Uterus (tissue), 4 donors: ENCODE measurements around the gene POLE3. TPM values are rescaled to one million over a fixed set of nuclear protein-coding genes. Genes with fewer than 3 reads are reported as not detected.

ENCODE experiments used
- DNase-seq, 2 donors: peaks; one replicate each; pipeline ENCODE4 v3.0.0-alpha.2; 2019 to 2020
- H3K27ac ChIP-seq, 2 donors: fragments of 200-600 bp; sonication (generic); 1 replicate in 1 of 2; 2 replicates in 1 of 2; pipeline ENCODE4 v1.5.1; 2016 to 2018
- H3K27me3 ChIP-seq, 2 donors: fragments of 200-600 bp; sonication (generic); one replicate each; pipeline ENCODE4 v1.5.1; 2018 to 2019; ENCODE audit warnings: control low read depth in 1 of 2
- H3K36me3 ChIP-seq, 2 donors: fragments of 200-600 bp; sonication (generic); one replicate each; pipeline ENCODE4 v1.5.1; 2019; ENCODE audit warnings: control low read depth in 1 of 2
- H3K4me1 ChIP-seq, 2 donors: fragments of 200-600 bp; sonication (generic); one replicate each; pipeline ENCODE4 v1.5.1; 2018 to 2019; ENCODE audit warnings: control low read depth in 1 of 2
- H3K4me3 ChIP-seq, 2 donors: fragments of 200-600 bp; sonication (generic); 1 replicate in 1 of 2; 2 replicates in 1 of 2; pipeline ENCODE4 v1.5.1; 2018 to 2019; ENCODE audit warnings: mild to moderate bottlenecking in 1 of 2
- H3K9me3 ChIP-seq, 2 donors: fragments of 200-600 bp; sonication (generic); one replicate each; pipeline ENCODE4 v1.5.1; 2019; ENCODE audit warnings: control low read depth in 1 of 2
- POLR2A ChIP-seq, 2 donors: fragments of 450-650 bp; IDR thresholded peaks; one replicate each; pipeline ENCODE4 v1.6.1; 2016; ENCODE audit warnings: antibody characterized with exemption in 2 of 2, mild to moderate bottlenecking in 1 of 2, moderate library complexity in 1 of 2
- intact Hi-C: fragments of 100-400 bp; cut with DNase I; formaldehyde crosslinking; loops from one replicate; pipeline ENCODE4 v1.15.1; 2023; ENCODE audit warnings: low total_unique reads
- total RNA-seq, 4 donors: library from RNA; depleted of rRNA in 3 of 4; stranded (reverse); fragments of >200 nt in 3 of 4; gene quantifications; one replicate each; pipeline versions ENCODE4 v1.1.0 to v1.2.4, GENCODE V29; 2014 to 2023
- TF ChIP-seq, protein P1 (sequence below), 4 experiments: fragments of 200-600 bp in 2 of 4; fragments of 450-650 bp in 2 of 4; sonication (generic) in 2 of 4; IDR thresholded peaks; one replicate each; pipeline ENCODE4 v1.5.1; 2016 to 2019; ENCODE audit warnings: antibody characterized with exemption in 4 of 4, mild to moderate bottlenecking in 2 of 4, moderate library complexity in 1 of 4
- donor health status: DM: yes; HTN: yes; CAD: no.

The POLE3 gene
- total RNA-seq, 4 donors from 2014 or later = 6.5 to 46.4 (median 20.4) TPM

DNA sequence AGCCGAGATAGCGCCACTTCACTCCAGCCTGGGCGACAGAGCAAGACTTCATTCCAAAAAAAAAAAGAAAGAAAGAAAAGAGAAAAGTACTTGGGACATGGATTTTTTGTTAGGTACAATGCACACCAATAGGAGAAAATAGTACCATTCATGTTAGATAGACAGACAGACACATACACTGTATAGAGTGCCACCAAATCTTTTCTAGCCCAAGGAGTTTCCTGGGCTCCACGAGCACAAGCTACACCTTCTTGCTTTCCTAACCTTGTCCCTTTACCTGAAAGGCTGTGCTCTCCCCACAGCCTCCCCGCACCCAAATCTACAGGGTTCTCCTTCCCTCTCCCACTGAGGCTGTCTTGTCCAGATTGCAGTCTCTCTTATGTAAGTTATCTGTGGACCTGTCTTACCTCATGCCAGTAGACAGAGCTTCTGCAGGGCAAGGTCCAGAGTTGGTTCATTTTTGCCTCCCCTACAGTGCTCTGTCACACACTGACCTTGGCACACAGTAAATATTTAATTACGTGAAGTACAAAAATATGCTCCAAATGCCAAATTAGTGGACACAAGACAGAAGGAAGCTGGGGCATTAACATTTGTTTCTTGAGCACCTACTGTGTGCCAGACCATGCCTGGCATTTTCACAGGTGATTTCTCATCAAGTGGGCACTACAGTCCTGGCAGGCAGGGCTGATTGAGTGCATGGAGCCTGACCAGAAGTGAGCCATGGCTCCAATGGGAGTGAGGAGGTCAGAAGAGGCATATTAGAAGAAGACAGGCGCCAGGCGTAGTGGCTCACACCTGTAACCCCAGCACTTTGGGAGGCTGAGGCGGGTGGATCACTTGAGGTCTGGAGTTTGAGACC lies 15.2 kb downstream of the POLE3 start:
- DNase-seq = no peak
- TF ChIP-seq POLR2A (IDR thresholded peaks at IDR 0.05) = no peak
- TF ChIP-seq, protein P1, sequence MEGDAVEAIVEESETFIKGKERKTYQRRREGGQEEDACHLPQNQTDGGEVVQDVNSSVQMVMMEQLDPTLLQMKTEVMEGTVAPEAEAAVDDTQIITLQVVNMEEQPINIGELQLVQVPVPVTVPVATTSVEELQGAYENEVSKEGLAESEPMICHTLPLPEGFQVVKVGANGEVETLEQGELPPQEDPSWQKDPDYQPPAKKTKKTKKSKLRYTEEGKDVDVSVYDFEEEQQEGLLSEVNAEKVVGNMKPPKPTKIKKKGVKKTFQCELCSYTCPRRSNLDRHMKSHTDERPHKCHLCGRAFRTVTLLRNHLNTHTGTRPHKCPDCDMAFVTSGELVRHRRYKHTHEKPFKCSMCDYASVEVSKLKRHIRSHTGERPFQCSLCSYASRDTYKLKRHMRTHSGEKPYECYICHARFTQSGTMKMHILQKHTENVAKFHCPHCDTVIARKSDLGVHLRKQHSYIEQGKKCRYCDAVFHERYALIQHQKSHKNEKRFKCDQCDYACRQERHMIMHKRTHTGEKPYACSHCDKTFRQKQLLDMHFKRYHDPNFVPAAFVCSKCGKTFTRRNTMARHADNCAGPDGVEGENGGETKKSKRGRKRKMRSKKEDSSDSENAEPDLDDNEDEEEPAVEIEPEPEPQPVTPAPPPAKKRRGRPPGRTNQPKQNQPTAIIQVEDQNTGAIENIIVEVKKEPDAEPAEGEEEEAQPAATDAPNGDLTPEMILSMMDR (IDR thresholded peaks at IDR 0.05) = no peak
- H3K36me3 ChIP-seq = no peaks in the 10 kb centered on the region
- intact Hi-C loops = loop anchor here (10.0 kb wide), 1 partner anchor 60 kb away; no protein-coding TSS in a partner anchor
- no peaks in the 10 kb centered on the region for H3K27me3 ChIP-seq
- no peaks in the 10 kb centered on the region for H3K9me3 ChIP-seq
- peaks cover 3 to 4% of the 10 kb centered on the region in 2 donors for H3K4me1 ChIP-seq
- no peak overlapping the region for H3K27ac ChIP-seq
- H3K4me3 ChIP-seq = no peak overlapping the region

DNA sequence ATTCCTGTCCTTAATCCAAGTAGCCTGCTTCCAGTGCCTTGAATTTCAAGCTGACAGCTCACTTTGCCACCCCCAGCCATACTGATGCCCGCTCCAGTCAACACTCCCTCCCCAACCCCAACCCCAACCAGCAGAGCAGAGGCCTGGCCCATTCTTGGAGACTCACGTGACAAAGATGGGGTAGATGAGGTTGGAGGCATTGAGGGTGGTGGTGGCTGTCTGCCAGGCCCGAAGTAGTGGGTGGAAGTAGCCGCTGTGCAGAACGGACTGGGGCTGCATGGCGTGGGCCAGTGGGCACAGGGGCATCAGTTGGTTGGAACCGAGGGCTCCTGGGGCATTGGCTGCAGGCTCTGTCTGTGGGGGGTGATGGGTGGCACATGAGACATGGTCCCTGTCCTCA lies 17.2 kb downstream of the POLE3 start:
- Histone ChIP-seq H3K4me1 (no peaks in the 10 kb centered on the region), H3K4me3 (no peak overlapping the region), H3K9me3 (no peaks in the 10 kb centered on the region), H3K27ac (no peak overlapping the region), H3K36me3 (no peaks in the 10 kb centered on the region), H3K27me3 (no peaks in the 10 kb centered on the region)
- TF ChIP-seq, protein P1 (IDR thresholded peaks at IDR 0.05) = no peak
- TF ChIP-seq POLR2A (IDR thresholded peaks at IDR 0.05) = no peak
- intact Hi-C loops = loop anchor here (10.0 kb wide), 1 partner anchor 58 kb away; no protein-coding TSS in a partner anchor
- no peak for DNase-seq

DNA sequence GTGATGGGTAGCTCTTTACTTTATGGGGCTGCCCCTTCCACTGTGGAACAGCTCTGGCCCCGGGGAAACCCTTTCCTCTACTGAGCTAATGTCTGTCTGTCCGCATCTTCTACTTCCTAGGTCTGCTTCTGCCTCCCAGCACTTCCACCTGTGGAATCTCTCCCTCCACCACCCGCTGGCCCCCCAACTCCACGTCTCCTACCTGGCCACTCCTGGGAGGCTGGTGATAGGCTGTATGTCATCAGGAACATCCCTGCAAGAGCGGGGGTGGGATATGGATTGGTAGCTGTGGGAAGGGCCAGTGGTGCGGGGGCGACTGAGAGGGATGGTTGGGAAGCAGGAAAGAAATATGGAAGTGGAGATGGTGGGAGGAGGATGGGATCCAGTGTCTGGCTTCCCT lies 18.6 kb downstream of the POLE3 start:
- no peaks in the 10 kb centered on the region for H3K9me3 ChIP-seq
- no peaks in the 10 kb centered on the region for H3K27me3 ChIP-seq
- no peak overlapping the region for H3K27ac ChIP-seq
- no peaks in the 10 kb centered on the region for H3K36me3 ChIP-seq
- intact Hi-C loops = loop anchor here (10.0 kb wide), 1 partner anchor 57 kb away; no protein-coding TSS in a partner anchor
- no peaks in the 10 kb centered on the region for H3K4me1 ChIP-seq
- DNase-seq = no peak
- TF ChIP-seq, protein P1 (IDR thresholded peaks at IDR 0.05) = no peak
- TF ChIP-seq POLR2A (IDR thresholded peaks at IDR 0.05) = no peak
- no peak overlapping the region for H3K4me3 ChIP-seq

DNA sequence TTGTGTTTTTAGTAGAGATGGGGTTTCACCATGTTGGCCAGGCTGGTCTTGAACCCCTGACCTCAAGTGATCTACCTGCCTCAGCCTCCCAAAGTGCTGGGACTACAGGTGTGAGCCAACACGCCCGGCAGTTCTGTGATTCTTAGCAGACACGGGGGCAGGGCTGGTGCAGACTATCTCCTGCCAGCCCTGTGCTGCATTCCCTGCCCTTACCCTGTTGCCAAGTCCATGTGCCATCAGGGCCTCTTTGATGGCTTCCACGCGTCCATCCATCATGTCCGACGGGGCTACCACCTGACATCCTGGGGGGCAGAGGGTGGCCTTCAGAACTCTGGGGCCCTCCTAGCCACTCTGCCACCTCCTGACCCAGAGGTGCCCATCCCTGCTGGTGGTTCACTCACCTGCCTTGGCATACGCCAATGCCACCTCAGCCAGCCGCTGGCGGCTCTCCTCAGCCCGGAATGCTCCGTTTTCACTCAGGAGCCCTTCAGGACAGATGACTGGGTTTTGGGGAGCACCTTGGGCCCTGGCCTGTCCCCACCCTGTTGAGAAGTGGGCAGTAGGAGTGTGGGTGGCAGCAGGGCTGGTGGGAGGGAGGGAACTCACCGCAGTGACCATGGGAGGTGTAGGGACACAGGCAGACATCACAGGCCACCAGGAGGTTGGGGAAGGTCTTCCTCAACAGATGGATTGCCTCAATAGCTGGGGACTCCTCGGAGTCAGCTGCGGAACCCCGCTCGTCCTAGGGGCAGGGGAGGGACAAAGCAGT lies 20.1 kb downstream of the POLE3 start:
- Histone ChIP-seq H3K27me3 (no peaks in the 10 kb centered on the region), H3K4me1 (no peaks in the 10 kb centered on the region), H3K27ac (no peak overlapping the region), H3K4me3 (no peak overlapping the region), H3K9me3 (no peaks in the 10 kb centered on the region), H3K36me3 (no peaks in the 10 kb centered on the region)
- TF ChIP-seq POLR2A (IDR thresholded peaks at IDR 0.05) = no peak
- TF ChIP-seq, protein P1 (IDR thresholded peaks at IDR 0.05) = no peak
- no peak for DNase-seq
- intact Hi-C loops = loop anchor here (10.0 kb wide), 1 partner anchor 56 kb away; no protein-coding TSS in a partner anchor

DNA sequence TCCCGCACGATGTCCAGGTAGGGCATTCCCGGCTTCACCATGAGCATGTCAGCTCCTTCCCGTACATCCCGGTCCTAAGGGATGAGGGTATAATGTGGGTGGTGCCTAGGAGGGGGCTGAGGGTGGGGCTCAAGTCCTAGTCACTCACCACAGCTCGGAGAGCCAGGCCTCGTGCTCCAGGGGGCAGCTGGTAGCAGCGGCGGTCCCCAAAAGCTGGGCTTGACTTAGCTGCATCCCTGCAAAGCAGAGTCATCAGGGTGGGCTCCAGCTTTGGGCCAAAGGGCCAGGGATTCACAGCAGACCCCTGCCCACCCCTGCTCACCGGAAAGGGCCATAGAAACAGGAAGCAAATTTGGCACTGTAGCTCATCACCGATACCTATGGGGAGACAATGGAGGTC lies 21.0 kb downstream of the POLE3 start:
- no peak for TF ChIP-seq POLR2A (IDR thresholded peaks at IDR 0.05)
- TF ChIP-seq, protein P1 (IDR thresholded peaks at IDR 0.05) = no peak
- intact Hi-C loops = no loop called here

More for the DNA sequence above, 21.0 kb downstream of the POLE3 start:
- no peaks in the 10 kb centered on the region for H3K27me3 ChIP-seq
- no peaks in the 10 kb centered on the region for H3K9me3 ChIP-seq
- no peak overlapping the region for H3K27ac ChIP-seq
- DNase-seq = no peak
- no peak overlapping the region for H3K4me3 ChIP-seq
- H3K36me3 ChIP-seq = no peaks in the 10 kb centered on the region
- H3K4me1 ChIP-seq = no peaks in the 10 kb centered on the region
